ENCODE data around the gene ASGR2.
"Not testable (repeated sequence)": the region's sequence is repeated elsewhere in the genome, so short reads cannot be mapped to it uniquely, and the experiment has no call there.

The ASGR2 gene

GRCh38 chr17:7114241-7114874 lies at the start of gene ASGR2:
Gene ASGR2 (minus strand): TSS chr17:7114822. CDS start chr17:7114240, 582 bp downstream.
- DNase-seq = no peak

- not testable (repeated sequence) for DNase-seq
These were observed 44.9 kb upstream of the ASGR2 start for GRCh38 chr17:7159571-7159970.

- DNase-seq = not testable (repeated sequence)
These were observed 43.8 kb upstream of the ASGR2 start for GRCh38 chr17:7158424-7158823.

DNA sequence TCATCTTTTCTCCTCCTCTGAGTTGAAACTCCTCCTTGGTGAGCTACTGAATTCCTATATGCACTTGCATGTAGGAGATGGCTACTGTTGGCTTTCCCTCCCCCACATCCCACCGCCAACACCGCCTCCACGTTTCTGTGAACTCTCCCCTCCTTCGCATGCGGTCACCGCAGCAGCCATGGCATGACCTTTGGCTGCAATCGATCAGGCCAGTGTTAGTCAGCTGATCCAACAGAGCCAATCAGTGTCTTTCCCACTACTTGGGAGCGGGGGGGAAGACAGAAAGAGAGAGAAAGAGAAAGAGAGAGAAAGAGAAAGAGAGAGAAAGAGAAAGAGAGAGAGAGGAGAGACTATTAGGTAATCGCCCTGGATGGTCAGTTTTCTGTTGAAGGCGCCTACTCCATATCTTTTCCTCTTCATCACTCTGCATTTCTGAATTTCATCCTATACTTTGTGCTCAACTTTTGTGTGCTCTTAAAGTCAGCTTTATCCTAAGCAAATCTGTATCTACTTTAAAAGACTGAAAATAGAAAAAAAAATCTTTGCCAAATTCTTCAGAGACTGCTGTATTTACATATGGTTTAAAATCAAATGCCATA lies 41.8 kb upstream of the ASGR2 start:
- no peak for DNase-seq

GRCh38 chr17:7147772-7148171 lies 33.1 kb upstream of the ASGR2 start:
- no peak for DNase-seq

- DNase-seq = no peak
These were observed 31.5 kb upstream of the ASGR2 start for GRCh38 chr17:7146115-7146514.

GRCh38 chr17:7144213-7144612 lies 29.6 kb upstream of the ASGR2 start:
- DNase-seq = no peak

DNA sequence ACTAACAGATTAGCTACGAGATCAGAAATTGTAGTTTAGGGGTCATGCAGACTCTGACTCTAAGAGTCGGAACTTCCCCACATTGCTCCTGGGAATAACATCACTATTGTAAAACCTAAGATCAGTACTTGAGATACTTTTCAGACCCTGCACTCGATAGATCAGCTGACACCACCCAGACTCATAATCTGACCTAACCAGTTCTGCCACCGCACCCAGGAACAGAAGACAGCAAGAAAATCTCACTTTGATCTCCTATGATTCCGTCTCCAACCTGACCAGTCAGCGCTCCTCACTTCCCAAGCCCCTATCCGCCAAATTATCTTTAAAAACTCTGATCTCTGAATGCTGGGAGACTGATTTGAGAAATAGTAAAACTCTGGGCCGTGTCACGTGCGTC lies 27.2 kb upstream of the ASGR2 start:
- peak; percentile 45 for DNase-seq

DNA sequence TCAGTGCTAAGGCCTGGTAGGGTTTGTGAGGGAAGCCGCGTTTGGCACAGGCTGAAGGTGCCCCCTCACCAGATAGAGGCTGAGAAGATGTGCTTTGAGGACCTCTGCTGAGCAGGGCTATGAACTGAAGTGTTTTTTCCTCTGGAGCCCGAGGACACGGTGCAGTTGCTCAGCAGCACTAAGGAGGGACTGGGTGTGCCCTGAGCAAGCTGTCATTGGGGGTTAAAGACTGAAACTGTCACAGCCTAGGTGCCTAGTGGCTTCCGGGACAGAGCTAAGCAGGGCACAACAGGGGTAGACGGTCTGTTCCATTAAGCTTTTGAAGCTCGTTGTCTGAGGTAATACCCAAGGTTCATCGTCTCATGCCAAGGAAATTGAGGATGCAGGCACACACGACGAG lies 24.8 kb upstream of the ASGR2 start:
- DNase-seq = no peak

GRCh38 chr17:7138800-7139381 lies 24.3 kb upstream of the ASGR2 start:
- no peak for DNase-seq

DNA sequence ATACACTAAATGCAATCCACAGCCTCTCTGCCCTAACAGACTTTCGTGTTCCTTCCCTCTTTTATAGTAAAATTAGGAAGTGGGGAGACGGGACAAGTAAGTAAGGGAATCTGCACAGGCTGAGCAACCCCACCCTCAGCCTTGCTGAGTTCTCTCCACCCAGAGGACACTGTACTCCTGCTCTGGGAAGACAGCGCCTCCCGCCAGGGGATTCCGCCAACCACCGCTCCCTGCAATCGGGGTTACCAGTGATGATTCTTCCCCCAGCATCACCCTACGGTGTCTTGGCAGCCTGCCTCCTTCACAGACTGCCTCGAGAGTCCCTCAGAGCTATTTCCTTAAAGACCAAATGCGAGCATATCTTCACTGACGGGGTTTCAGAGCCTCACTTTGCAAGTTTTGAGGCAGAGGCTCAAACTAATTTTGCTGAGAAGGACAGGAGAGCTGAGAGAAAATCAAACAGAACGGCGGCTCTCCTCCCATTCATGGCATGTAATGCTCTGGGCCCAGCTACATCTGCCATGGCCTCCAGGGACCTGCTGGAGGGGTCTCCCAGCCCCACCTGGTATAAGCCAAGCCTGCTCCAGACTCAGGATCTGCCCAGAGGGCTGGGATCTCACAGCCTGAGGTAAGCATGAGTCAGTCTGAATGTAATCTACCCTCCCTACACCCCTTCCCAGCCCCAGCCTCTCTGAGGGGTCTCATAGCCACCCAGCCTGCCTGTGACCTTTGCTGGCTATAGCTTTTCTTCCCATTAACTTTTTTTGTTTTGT lies 22.7 kb upstream of the ASGR2 start:
- DNase-seq = no peak

- DNase-seq = peak; percentile 30
These were observed 21.8 kb upstream of the ASGR2 start for GRCh38 chr17:7136266-7136877.

DNA sequence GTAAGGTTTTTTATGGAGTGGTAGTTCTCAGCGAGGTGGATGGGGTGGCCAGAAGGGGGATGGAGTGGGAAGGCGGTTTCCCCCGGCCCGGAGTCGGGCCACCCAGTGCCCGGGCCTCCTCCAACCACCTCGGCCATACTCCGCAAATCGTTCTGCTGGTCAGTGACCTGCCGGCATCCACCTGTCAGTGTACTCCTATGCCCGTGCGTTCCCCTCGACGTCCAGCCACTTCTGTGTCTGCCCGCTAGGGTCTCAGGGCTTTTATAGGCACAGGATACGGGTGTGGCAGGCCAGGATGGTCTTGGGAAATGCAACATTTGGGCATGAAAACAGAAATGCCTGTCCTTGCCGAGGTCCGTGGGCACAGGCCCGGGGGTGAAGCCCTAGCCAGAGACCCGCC lies 19.3 kb upstream of the ASGR2 start:
- DNase-seq = no peak

DNA sequence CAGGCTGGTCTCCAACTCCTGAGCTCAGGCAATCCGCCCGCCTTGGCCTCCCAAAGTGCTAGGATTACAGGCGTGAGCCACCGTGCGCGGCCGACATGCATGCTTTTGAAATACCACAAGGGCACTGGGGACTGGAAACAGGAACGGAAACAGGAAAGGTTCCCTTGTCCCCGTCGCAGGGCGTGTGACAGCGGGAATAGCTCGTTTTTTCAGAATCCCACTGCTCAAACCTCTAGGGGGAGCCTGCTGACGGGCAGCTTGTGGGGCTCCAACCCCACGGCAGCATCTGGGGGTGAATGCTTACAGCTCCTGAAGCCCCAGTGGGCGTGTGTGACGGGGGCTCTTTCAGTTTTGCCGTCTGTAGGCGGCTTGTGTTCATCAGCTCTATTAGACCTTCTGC lies 18.8 kb upstream of the ASGR2 start:
- no peak for DNase-seq

- DNase-seq = no peak
These were observed 18.0 kb upstream of the ASGR2 start for GRCh38 chr17:7132511-7133094.

DNA sequence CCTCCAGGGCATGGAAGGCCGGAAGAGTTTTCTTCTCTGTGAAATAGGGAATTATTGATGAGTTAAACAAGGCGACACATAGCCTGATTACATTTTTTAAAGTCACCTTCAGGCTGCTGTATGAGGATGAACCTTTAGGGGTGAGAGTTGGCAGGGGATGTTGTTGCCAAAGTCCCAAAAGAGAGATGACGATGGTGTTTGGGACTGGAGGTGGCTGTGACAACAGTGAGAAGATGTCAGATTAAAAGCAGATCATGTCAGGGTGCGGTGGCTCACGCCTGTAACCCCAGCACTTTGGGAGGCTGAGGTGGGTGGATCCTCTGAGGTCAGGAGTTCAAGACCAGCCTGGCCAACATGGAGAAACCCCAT lies 16.8 kb upstream of the ASGR2 start:
- no peak for DNase-seq

DNA sequence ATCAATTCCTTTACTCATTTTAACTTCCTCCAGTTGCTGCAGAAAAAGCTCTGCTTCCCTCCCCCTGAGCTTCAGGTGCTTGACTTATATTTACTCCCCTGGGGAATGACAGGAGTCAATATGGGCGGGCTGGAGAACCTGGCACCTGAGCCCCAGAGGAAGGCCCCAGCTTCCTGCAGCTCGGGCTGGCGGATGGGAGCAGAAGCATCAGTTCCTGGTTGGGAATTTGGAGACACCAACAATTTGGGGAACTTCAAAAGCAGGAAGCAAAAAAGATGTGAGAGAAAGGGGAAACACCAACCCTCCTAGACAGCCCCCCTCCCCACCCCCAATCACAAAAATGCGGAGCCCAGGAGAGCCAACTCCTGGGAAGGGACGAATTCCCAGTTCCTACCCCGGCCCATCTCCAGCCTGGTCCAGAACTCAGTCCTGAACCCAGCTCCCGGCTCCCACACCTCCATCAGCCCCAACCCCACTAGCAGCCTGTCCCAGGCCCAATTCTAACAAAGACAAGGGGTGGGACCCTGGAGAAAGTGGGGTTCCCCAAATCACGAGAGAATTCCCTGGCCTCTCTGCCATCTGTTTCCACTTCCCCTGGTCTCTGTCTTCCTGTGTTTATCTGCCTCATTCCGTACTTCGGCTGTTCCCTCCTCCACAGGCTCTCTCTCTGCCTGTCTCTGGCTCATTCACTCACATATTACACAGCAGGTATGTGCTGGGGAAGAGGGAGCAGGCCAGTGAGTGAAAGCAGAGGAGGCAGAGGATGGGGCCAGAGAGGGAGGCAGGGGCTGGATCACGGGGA lies 16.2 kb upstream of the ASGR2 start:
- no peak for DNase-seq

DNA sequence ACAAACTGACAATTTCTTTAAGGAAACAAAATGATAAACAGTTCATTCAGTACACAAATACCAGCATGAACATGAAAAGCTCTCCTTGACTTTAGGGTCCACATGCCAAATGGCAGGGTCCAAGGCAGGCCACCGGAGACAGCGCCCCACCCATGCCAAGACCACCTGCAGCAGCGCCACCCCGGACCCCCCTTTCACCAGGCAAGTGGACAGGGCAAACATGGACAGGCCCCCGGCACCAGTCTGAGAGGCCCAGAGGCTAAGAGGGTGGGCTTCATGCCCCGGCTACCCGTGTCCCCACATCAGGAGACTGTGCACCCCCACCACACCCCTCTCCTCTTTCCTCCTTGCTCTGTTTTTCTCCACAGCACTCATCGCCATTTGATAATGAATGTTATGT lies 14.7 kb upstream of the ASGR2 start:
- DNase-seq = no peak

- DNase-seq = no peak
These were observed 13.5 kb upstream of the ASGR2 start for GRCh38 chr17:7128160-7128559.

DNA sequence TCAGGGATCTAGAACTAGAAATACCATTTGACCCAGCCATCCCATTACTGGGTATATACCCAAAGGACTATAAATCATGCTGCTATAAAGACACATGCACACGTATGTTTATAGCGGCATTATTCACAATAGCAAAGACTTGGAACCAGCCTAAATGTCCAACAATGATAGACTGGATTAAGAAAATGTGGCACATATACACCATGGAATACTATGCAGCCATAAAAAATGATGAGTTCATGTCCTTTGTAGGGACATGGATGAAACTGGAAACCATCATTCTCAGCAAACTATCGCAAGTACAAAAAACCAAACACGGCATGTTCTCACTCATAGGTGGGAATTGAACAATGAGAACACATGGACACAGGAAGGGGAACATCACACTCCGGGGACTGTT lies 12.9 kb upstream of the ASGR2 start:
- DNase-seq = not testable (repeated sequence)

DNA sequence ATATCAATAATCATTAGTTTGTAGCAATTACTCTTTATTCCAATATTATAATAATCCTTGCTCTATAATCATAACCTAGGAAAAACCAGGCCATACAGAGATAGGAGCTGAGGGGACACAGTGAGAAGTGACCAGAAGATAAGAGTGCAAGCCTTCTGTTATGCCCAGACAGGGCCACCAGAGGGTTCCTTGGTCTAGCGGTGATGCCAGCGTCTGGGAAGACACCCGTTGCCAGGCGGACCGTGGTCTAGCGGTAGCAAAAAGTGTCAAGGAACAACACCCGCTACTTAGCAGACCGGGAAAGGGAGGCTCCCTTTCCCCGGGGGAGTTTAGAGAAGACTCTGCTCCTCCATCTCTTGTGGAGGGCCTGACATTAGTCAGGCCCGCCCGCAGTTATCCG lies 11.8 kb upstream of the ASGR2 start:
- DNase-seq = not testable (repeated sequence)

- no peak for DNase-seq
These were observed 10.3 kb upstream of the ASGR2 start for GRCh38 chr17:7124923-7125322.

Data from DMS79 (cell line).